GM18870 (cell line): ENCODE data around the gene MBNL3.
A peak's percentile ranks its signal among the peaks of the same experiment; 100 is the strongest.

Experiments
- ATAC-seq: cut with Tn5 transposase; IDR thresholded peaks from one replicate; pipeline ENCODE4 v1.9.1; 2021; ENCODE audit warnings: moderate library complexity; ENCODE audit not compliant: unreplicated experiment

Gene MBNL3

GRCh38 chrX:132488819-132489577 lies at the start of gene MBNL3:
Gene MBNL3, minus strand, starts transcription at chrX:132489038. Its CDS starts 49,427 bp downstream, at chrX:132439611.
- peak; percentile 37 for ATAC-seq

DNA sequence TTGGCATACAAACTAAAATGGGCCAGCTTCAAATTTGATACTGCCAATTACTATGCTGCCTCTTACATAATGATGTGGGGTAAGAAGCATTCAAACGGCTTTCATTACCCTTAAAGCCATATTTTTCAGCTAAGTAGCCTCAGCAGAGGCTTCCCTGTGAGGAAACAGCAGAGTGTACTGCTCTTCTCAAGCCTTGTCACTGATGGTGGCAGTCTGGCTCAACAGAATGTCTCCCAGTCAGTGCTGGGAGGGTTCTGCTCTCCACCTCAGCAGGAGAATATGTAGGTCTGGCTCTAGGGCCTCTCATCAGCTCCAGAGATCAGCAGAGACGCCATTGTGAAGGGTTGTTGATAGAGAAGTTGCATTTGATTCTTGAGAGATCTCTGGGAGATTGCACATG lies 44.6 kb upstream of the MBNL3 start:
- ATAC-seq = no peak

GRCh38 chrX:132532913-132533312 lies 44.1 kb upstream of the MBNL3 start:
- ATAC-seq = no peak

DNA sequence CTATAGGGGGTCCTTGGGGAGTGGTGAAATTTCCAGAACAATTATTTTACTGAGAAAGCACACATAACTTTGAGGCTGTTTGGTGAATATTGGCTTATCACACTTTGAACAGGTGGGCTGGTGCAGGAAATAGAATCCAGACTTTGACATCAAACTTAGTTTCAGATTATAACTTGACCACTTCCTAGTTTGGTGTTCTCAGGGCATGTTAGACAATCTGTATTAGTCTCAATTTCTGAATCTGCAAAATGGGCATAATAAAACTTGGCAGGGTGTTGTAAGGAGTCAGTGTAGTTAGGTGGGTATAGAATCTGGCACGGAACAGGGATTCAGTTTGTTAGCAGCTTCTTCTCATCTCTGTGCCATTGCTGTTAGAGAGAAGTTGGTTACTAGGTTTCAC lies 43.3 kb upstream of the MBNL3 start:
- ATAC-seq = no peak

- ATAC-seq = no peak
These were observed 32.0 kb upstream of the MBNL3 start for GRCh38 chrX:132520792-132521191.

DNA sequence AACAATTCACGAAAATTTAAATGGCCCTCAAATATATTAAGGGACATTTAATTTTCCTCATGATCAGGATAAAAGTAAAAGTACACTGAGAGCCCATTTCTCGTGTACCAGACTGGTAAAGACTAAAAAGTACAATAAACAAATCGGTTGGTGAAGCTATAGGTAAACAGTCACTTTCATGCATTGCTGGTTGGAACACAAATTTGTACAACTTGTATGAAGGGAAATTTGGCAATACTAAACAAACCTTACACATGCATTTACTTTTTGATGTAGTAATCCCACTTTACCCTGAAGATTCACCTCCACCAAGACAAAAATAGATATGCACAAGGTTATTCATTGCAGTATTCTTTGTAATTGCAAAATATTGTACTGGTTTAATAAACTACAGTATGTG lies 31.4 kb upstream of the MBNL3 start:
- no peak for ATAC-seq

DNA sequence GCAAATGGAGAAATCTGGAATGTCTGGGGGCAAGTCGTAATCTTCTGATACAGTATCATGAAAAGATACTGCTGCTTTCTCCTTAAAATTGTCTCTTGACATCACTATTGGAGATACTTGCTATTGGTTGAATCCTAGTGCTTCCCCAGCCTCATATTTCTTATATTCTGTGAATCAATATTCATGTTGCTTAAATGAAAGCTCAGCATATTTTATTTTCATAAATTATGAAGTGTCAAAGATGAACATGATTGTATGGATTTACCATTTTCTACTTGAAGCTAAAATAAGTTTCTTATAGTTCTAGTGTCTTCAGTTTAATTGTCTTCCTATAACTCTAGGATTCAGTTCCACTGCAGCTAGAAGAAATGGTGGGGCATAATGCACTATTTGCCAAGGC lies 29.6 kb upstream of the MBNL3 start:
- no peak for ATAC-seq

- ATAC-seq = no peak
These were observed 20.0 kb upstream of the MBNL3 start for GRCh38 chrX:132508834-132509233.

DNA sequence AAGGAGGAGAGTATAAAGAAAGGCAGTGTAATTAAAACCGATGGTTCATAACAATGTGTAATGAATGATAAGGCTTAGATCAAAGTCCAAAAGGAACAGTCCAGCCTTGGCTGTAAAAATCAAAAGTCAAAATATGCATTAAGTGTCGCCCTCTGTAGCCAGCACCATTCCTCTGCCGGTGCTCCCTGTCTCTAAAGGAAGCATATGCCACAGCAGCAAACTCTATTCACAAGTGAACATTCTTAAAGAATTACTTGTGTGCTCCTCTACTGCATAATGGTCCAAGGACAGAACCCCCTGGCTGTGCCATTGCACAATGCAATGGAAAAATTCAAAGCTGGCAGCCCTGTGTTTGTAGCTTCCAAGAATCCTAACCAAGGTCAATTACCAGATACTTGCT lies 16.3 kb upstream of the MBNL3 start:
- ATAC-seq = no peak

- no peak for ATAC-seq
These were observed 15.6 kb upstream of the MBNL3 start for GRCh38 chrX:132504417-132504816.

GRCh38 chrX:132501606-132502005 lies 12.8 kb upstream of the MBNL3 start:
- no peak for ATAC-seq

DNA sequence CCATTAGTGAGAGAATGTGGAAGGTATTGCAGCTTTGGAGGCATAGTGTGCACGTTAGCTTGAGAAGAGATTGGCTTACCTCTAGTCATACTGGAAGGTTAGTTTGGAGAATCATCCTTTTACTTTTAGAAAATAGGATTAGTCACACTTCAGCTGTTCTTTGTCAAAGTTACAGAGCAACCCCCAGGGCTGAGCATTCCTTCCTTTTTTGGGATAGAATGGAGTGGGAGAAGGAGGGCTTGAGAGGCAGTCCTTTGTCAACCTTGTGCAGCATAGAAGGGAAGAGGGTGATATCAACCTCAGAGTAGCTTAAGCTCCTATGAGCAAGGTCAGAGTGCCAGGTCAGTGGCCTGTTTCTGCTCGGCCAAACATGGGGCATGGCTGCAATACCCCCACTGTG lies 8.6 kb upstream of the MBNL3 start:
- no peak for ATAC-seq

GRCh38 chrX:132493095-132493494 lies 4.3 kb upstream of the MBNL3 start:
- ATAC-seq = no peak

DNA sequence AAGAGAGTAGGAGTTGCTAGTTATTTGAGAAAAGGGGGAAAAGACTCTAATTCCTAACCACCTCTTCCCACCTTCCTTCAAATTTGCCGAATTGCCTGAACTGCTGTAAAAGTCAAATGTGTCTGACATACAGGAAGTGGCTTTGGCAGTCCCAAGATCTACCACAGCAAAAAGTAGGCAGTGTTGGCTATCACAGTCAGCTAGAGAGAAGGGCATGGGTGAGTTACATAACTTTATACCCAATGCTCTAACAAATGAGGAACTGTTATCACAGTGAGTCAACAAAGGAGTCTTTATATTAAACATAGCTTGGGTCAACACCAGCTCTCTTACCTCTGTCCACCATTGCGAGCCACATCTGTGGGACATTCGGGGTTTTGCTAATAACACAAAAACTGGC lies 2.4 kb upstream of the MBNL3 start:
- ATAC-seq = peak; percentile 44

GRCh38 chrX:132489578-132490419 lies 961 bp upstream of the MBNL3 start:
- ATAC-seq = peak; percentile 27

- ATAC-seq = no peak
These were observed 595 bp downstream of the MBNL3 start for GRCh38 chrX:132488180-132488705.

- no peak for ATAC-seq
These were observed 2.1 kb downstream of the MBNL3 start for GRCh38 chrX:132486599-132487178.

GRCh38 chrX:132483951-132484350 lies 4.9 kb downstream of the MBNL3 start:
- no peak for ATAC-seq

GRCh38 chrX:132483488-132483887 lies 5.3 kb downstream of the MBNL3 start:
- no peak for ATAC-seq

- no peak for ATAC-seq
These were observed 6.2 kb downstream of the MBNL3 start for GRCh38 chrX:132482632-132483031.

- no peak for ATAC-seq
These were observed 7.4 kb downstream of the MBNL3 start for GRCh38 chrX:132481449-132481848.
